Effector memory CD4-positive, alpha-beta T cell (primary cell): ENCODE data around the gene DNAJC13.

ENCODE experiments used
- DNase-seq, 3 donors: peaks; one replicate each; pipeline ENCODE4 v3.0.0-alpha.2; 2020
- H3K27ac ChIP-seq: 2 replicates; pipeline ENCODE4 v1.7.0; 2013; ENCODE audit warnings: mild to moderate bottlenecking, low read length, moderate library complexity; ENCODE audit not compliant: insufficient read depth, poor library complexity, severe bottlenecking
- H3K27me3 ChIP-seq: replicated peaks from 2 replicates; pipeline ENCODE4 v1.7.0; 2013; ENCODE audit warnings: mild to moderate bottlenecking, low read length; ENCODE audit not compliant: insufficient read depth, control insufficient read depth, poor library complexity, severe bottlenecking
- H3K36me3 ChIP-seq: 2 replicates; pipeline ENCODE4 v1.7.0; 2013; ENCODE audit warnings: mild to moderate bottlenecking, low read length, moderate library complexity; ENCODE audit not compliant: control insufficient read depth, insufficient read depth
- H3K4me1 ChIP-seq: 2 replicates; pipeline ENCODE4 v1.7.0; 2013; ENCODE audit warnings: low read length, mild to moderate bottlenecking; ENCODE audit not compliant: control insufficient read depth, insufficient read depth, poor library complexity, severe bottlenecking
- H3K4me3 ChIP-seq: 2 replicates; pipeline ENCODE4 v1.7.0; 2013; ENCODE audit warnings: low read length, low read depth, mild to moderate bottlenecking; ENCODE audit not compliant: insufficient read depth, poor library complexity, severe bottlenecking
- H3K9me3 ChIP-seq: 2 replicates; pipeline ENCODE4 v1.7.0; 2013; ENCODE audit warnings: mild to moderate bottlenecking, low read length, moderate library complexity; ENCODE audit not compliant: control insufficient read depth

The DNAJC13 gene

DNA sequence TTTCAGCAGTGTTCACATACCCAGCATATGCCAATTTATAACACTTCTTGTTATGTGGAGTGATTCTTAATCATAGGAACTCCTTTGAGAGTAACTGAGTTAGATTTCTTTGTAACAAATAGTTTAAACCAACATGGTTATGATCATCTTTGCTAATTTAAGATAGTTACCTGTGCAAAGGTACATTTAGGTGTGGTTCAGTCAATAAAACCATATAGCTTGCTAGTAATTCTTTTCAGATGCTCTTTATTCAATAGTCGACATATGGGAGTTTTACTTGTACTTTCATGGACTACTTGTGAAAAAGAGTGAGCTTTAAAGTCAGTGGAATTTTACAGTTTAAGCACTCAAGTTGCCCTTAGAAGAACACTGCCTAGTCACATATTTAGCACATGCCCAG is 5.2 kb downstream of the DNAJC13 start:
- Histone ChIP-seq H3K4me1 (no peaks in the 10 kb centered on the region), H3K9me3 (no peaks in the 10 kb centered on the region), H3K27me3 (no peaks in the 10 kb centered on the region), H3K27ac (no peak overlapping the region), H3K36me3 (no peaks in the 10 kb centered on the region), H3K4me3 (no peak overlapping the region)
- no peak for DNase-seq

DNA sequence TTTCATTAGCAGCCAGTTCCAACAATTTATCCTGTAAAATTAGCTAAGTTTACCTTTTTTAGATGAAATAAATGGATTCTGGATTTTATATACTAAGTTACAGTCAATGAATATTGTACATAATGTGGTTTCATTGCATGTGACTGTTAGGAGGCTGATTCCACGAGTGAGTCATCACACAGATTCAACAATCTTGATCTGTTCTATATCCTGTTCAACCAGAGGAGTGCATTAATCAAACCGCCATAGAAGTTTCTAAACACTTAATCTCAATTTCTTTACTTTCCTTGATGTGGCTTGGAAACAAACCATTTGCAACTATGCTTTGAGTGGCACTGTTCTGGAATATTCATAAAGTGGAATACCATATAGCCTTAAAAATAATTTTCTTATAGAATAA is 15.3 kb downstream of the DNAJC13 start:
- H3K9me3 ChIP-seq = no peaks in the 10 kb centered on the region
- no peak for DNase-seq
- no peaks in the 10 kb centered on the region for H3K27me3 ChIP-seq
- H3K4me1 ChIP-seq = no peaks in the 10 kb centered on the region
- no peaks in the 10 kb centered on the region for H3K36me3 ChIP-seq
- no peak overlapping the region for H3K4me3 ChIP-seq
- no peak overlapping the region for H3K27ac ChIP-seq

DNA sequence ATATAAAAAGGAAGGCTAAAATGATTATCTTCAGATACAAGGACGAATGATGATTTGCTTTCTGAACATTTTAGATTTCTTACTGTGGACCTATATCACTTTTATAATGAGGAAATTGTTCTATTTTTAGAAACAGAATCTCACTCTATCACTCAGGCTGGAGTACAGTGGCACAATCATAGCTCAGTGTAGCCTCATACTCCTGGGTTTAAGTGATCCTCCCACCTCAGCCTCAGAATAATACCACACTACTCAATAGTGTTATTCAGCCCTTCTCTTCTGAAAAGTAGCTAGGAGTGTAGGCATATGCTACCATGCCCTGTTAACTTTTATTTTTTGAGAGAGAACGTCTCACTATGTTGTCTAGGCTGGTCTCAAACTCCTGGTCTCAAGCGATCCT is 15.8 kb downstream of the DNAJC13 start:
- Histone ChIP-seq H3K4me1 (no peaks in the 10 kb centered on the region), H3K27me3 (no peaks in the 10 kb centered on the region), H3K4me3 (no peak overlapping the region), H3K36me3 (no peaks in the 10 kb centered on the region), H3K27ac (no peak overlapping the region), H3K9me3 (no peaks in the 10 kb centered on the region)
- DNase-seq = no peak

GRCh38 chr3:132435224-132435910 is 18.1 kb downstream of the DNAJC13 start:
- H3K4me1 ChIP-seq = no peaks in the 10 kb centered on the region
- H3K9me3 ChIP-seq = no peaks in the 10 kb centered on the region
- no peaks in the 10 kb centered on the region for H3K27me3 ChIP-seq
- no peaks in the 10 kb centered on the region for H3K36me3 ChIP-seq
- no peak overlapping the region for H3K27ac ChIP-seq
- no peak for DNase-seq
- no peak overlapping the region for H3K4me3 ChIP-seq

DNA sequence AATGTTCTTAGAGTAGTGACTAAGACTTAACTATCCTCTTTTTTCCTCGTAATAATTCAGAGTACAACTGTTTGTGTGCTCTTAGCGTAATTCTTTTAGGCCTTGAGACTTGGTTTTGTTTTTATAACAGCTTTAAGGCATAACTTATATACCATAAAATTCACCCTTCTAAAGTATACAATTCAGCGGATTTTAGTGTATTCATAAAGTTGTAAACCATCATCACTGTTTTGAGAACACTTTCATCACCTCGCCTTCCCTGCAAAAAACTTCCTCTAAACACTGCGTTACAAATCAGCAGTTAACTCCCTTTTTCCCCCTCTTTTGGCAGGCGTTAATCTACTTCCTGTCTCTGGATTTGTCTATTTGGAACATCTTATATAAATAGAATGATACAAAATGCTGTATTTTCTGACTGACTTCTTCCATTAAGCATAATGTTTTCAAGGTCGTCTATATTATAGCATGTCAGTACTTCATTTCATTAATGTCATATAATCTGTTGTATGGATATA is 18.7 kb downstream of the DNAJC13 start:
- Histone ChIP-seq H3K27me3 (no peaks in the 10 kb centered on the region), H3K4me3 (no peak overlapping the region), H3K36me3 (no peaks in the 10 kb centered on the region), H3K9me3 (no peaks in the 10 kb centered on the region), H3K4me1 (no peaks in the 10 kb centered on the region), H3K27ac (no peak overlapping the region)
- DNase-seq = no peak

DNA sequence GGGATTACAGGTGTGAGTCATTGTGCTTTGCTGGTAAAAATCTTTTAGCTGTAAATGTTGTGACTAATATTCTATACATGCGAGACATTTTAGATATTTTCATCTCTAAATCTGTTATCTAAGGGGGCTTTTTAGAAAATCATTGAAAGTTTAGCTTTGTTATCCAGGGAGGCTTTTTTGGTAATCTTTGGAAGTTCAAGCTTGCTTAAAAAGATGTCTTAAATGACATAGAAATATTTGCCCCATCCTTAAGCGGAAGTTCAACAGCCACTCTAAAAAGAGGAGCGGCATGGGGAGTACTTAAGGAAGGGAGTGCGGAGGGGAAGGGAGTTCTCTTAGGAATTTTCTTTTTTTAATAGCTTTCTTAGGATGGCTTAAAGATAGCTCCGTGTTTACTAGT is 26.1 kb downstream of the DNAJC13 start:
- Histone ChIP-seq H3K27ac (no peak overlapping the region), H3K9me3 (no peaks in the 10 kb centered on the region), H3K4me1 (no peaks in the 10 kb centered on the region), H3K27me3 (no peaks in the 10 kb centered on the region), H3K4me3 (no peak overlapping the region), H3K36me3 (peaks cover 6% of the 10 kb centered on the region)
- no peak for DNase-seq

- Histone ChIP-seq H3K4me3 (no peak overlapping the region), H3K9me3 (no peaks in the 10 kb centered on the region), H3K27me3 (no peaks in the 10 kb centered on the region), H3K27ac (no peak overlapping the region), H3K36me3 (peaks cover 6% of the 10 kb centered on the region), H3K4me1 (no peaks in the 10 kb centered on the region)
- no peak for DNase-seq
These were observed 27.1 kb downstream of the DNAJC13 start for GRCh38 chr3:132444383-132444782.

GRCh38 chr3:132445817-132446216 is 28.5 kb downstream of the DNAJC13 start:
- no peak overlapping the region for H3K4me3 ChIP-seq
- H3K9me3 ChIP-seq = no peaks in the 10 kb centered on the region
- no peaks in the 10 kb centered on the region for H3K27me3 ChIP-seq
- no peak overlapping the region for H3K27ac ChIP-seq
- H3K4me1 ChIP-seq = no peaks in the 10 kb centered on the region
- DNase-seq = no peak
- H3K36me3 ChIP-seq = peaks cover 7% of the 10 kb centered on the region

- no peak overlapping the region for H3K27ac ChIP-seq
- no peaks in the 10 kb centered on the region for H3K9me3 ChIP-seq
- H3K36me3 ChIP-seq = peaks cover 19% of the 10 kb centered on the region
- H3K4me1 ChIP-seq = no peaks in the 10 kb centered on the region
- no peak for DNase-seq
- no peaks in the 10 kb centered on the region for H3K27me3 ChIP-seq
- no peak overlapping the region for H3K4me3 ChIP-seq
These were observed 31.1 kb downstream of the DNAJC13 start for GRCh38 chr3:132448216-132448961.

DNA sequence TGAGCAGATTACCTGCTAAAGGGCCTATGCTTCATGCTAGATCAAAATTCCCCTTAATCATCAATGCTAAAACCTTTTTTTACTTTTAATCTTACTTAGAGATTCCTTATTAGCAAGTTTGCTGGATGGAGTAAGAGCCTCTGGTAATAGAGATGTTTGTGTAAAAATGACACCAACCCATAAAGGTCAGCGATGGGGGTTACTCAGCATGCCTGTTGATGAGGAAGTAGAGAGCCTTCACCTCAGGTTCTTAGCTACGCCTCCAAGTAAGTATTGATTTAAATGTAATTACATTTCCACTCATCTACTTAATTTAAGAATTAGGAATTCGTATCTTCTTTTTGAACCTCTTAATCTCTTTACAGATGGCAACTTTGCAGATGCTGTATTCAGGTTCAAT is 38.8 kb downstream of the DNAJC13 start:
- no peak overlapping the region for H3K4me3 ChIP-seq
- H3K36me3 ChIP-seq = peaks cover 66% of the 10 kb centered on the region
- H3K9me3 ChIP-seq = no peaks in the 10 kb centered on the region
- no peaks in the 10 kb centered on the region for H3K4me1 ChIP-seq
- H3K27ac ChIP-seq = no peak overlapping the region
- no peaks in the 10 kb centered on the region for H3K27me3 ChIP-seq
- DNase-seq = no peak
